SHP77 (cell line): ENCODE data around the gene AQP5.

Experiments
- DNase-seq, 2 experiments: peaks; one replicate each; lab custom pipeline; 2025; lab: John Stamatoyannopoulos, UW

AQP5 gene

GRCh38 chr12:49961111-49961922 lies at the start of gene AQP5:
Gene AQP5 (plus strand): TSS chr12:49961872. CDS start chr12:49962018, 146 bp downstream.
- no peak for DNase-seq

GRCh38 chr12:49912345-49913255 lies 49.1 kb upstream of the AQP5 start:
- no peak for DNase-seq

GRCh38 chr12:49916129-49916919 lies 45.3 kb upstream of the AQP5 start:
- no peak for DNase-seq

GRCh38 chr12:49917166-49917787 lies 44.4 kb upstream of the AQP5 start:
- DNase-seq: no peak

- no peak for DNase-seq
Measured at GRCh38 chr12:49917788-49918173, 43.9 kb upstream of the AQP5 start.

GRCh38 chr12:49920241-49920914 lies 41.3 kb upstream of the AQP5 start:
- DNase-seq: no peak

- DNase-seq: no peak
Measured at GRCh38 chr12:49920915-49921286, 40.8 kb upstream of the AQP5 start.

GRCh38 chr12:49921299-49921698 lies 40.4 kb upstream of the AQP5 start:
- DNase-seq: no peak

GRCh38 chr12:49921936-49922335 lies 39.7 kb upstream of the AQP5 start:
- DNase-seq: no peak

GRCh38 chr12:49922349-49923034 lies 39.2 kb upstream of the AQP5 start:
- DNase-seq: no peak

- DNase-seq: no peak
Measured at GRCh38 chr12:49923035-49923644, 38.5 kb upstream of the AQP5 start.

- no peak for DNase-seq
Measured at GRCh38 chr12:49923880-49924556, 37.7 kb upstream of the AQP5 start.

GRCh38 chr12:49924628-49925246 lies 36.9 kb upstream of the AQP5 start:
- DNase-seq: no peak

GRCh38 chr12:49925433-49926204 lies 36.1 kb upstream of the AQP5 start:
- no peak for DNase-seq

GRCh38 chr12:49928471-49928870 lies 33.2 kb upstream of the AQP5 start:
- no peak for DNase-seq

GRCh38 chr12:49929581-49929980 lies 32.1 kb upstream of the AQP5 start:
- no peak for DNase-seq

- DNase-seq: no peak
Measured at GRCh38 chr12:49930515-49931288, 31.0 kb upstream of the AQP5 start.

- no peak for DNase-seq
Measured at GRCh38 chr12:49932023-49932422, 29.6 kb upstream of the AQP5 start.
